Lower leg skin (tissue), 4 donors: ENCODE results near the gene PPIF. TPM values are rescaled to one million over a fixed set of nuclear protein-coding genes. Genes with fewer than 3 reads are reported as not detected.
"Not testable (repeated sequence)": the region's sequence is repeated elsewhere in the genome, so short reads cannot be mapped to it uniquely, and the experiment has no call there.

Experiments used
- DNase-seq, 2 donors: peaks; one replicate each; pipeline ENCODE4 v3.0.0-alpha.2; 2019; ENCODE audit warnings: low spot score in 2 of 2
- H3K4me3 ChIP-seq: fragments of 200-600 bp; sonication (generic); 2 replicates; pipeline ENCODE4 v1.5.1; 2017; ENCODE audit warnings: mild to moderate bottlenecking, low read depth; ENCODE audit not compliant: poor library complexity, severe bottlenecking
- POLR2A ChIP-seq, 2 donors: fragments of 450-650 bp; IDR thresholded peaks; one replicate each; pipeline ENCODE4 v1.6.1; 2016 to 2017; ENCODE audit warnings: antibody characterized with exemption in 2 of 2, mild to moderate bottlenecking in 1 of 2, moderate library complexity in 1 of 2
- whole genome bisulfite sequencing, 2 donors: methylation state at CpG; one replicate each; pipeline ENCODE4 v1.1.5; 2018; 5-methylcytosine and 5-hydroxymethylcytosine counted together
- intact Hi-C: fragments of 100-400 bp; cut with DNase I; formaldehyde crosslinking; loops from one replicate; pipeline ENCODE4 v1.15.0; 2023; ENCODE audit warnings: low total_unique reads
- total RNA-seq, 4 donors: library from RNA; depleted of rRNA; stranded (reverse); fragments of >200 nt; gene quantifications; one replicate each; pipeline ENCODE4 v1.1.0, GENCODE V29; 2016
- TF ChIP-seq, protein P1 (sequence below), 3 donors: fragments of 450-650 bp; IDR thresholded peaks; one replicate each; pipeline ENCODE4 v1.5.1; 2016; ENCODE audit warnings: antibody characterized with exemption in 3 of 3, mild to moderate bottlenecking in 3 of 3, moderate library complexity in 2 of 3

PPIF gene
- total RNA-seq, 4 donors from 2014 or later, result 59.3 to 123 (median 78.3) TPM

DNA sequence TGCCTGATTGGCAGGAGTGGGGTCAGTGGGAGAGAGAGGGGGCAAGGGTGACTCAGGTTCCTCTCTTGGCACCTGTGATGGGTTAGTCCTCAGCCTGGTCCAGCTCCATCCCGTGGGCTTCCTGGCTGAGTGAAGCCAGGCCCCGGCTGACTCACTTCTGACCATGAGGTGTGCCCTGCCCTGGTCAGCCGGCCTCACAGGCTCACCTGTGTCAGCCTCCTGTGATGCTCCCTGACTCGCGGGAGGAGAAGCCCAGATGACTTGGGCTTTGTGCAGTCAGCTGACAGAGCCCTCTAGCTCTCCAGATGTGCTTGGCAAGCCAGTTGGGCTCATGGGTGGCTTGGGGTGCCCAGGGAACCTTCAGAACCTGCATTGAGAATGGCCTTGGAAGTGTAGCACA, 16.0 kb upstream of the PPIF start:
- intact Hi-C loops, result no loop called here
- no peak for TF ChIP-seq POLR2A (IDR thresholded peaks at IDR 0.05)
- TF ChIP-seq, protein P1, sequence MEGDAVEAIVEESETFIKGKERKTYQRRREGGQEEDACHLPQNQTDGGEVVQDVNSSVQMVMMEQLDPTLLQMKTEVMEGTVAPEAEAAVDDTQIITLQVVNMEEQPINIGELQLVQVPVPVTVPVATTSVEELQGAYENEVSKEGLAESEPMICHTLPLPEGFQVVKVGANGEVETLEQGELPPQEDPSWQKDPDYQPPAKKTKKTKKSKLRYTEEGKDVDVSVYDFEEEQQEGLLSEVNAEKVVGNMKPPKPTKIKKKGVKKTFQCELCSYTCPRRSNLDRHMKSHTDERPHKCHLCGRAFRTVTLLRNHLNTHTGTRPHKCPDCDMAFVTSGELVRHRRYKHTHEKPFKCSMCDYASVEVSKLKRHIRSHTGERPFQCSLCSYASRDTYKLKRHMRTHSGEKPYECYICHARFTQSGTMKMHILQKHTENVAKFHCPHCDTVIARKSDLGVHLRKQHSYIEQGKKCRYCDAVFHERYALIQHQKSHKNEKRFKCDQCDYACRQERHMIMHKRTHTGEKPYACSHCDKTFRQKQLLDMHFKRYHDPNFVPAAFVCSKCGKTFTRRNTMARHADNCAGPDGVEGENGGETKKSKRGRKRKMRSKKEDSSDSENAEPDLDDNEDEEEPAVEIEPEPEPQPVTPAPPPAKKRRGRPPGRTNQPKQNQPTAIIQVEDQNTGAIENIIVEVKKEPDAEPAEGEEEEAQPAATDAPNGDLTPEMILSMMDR (IDR thresholded peaks at IDR 0.05), result no peak
- 82 to 90% methylated on average over 4 to 5 of the region's 5 CpGs for WGBS, 2 donors
- H3K4me3 ChIP-seq, result no peak overlapping the region
- no peak for DNase-seq

DNA sequence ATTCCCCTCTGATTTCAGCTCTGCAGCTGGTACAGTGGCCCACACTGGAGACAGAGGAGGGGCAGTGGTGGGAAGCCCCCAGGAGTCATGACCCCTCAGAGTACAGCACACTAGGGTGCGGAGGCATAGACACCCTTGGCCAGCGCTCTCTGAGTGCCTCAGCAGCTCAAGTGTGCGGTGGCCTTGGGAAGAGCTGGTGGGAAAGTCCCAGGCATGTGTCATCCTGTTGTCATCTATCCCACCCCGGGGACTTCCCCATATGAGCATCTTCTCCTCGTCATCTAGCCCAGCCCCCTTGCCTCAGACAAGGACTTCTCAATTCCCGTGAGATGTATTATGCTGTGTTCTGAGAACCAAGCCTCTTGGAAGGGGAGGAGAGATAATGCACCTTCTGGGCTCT, 15.6 kb upstream of the PPIF start:
- WGBS, 2 donors, result 25 to 32% methylated on average over 6 of the region's 6 CpGs
- H3K4me3 ChIP-seq, result no peak overlapping the region
- no peak for DNase-seq
- TF ChIP-seq, protein P1 (IDR thresholded peaks at IDR 0.05), result no peak
- TF ChIP-seq POLR2A (IDR thresholded peaks at IDR 0.05), result no peak
- intact Hi-C loops, result no loop called here

DNA sequence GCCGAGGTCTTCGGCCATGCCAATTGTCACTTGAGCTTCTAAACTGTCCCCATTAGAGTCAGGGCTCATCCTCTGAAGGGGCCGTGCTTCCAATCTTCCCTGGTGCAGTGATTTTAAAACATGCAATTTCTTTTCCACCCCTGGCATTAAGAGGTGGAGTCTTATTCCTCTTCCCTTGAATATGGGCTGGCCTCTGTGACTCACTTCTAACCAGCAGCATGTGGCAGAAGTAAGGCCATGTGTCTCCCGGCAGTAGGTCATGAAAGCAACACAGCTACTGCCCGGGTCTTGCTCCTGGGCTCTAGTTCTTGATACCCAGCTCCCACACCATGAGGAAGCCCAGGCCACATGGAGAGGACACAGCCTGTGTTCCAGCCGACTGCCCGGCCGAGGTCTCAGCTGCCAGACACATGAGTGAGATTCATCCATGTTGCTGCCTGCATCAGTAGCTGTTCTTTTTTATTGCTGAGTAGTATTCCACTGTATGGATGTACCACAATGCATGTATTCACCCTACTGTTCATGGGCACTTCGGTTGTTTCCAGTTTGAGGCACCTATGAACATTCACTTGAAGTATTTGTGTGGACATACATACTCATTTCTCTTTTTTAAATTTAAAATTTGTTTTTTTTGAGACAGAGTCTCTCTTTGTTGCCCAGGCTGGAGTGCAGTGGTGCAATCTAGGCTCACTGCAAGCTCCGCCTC, 14.5 kb upstream of the PPIF start:
- H3K4me3 ChIP-seq, intact Hi-C loops, DNase-seq: not testable (repeated sequence)
- WGBS, 2 donors, result 89 to 98% methylated on average over 2 of the region's 10 CpGs

DNA sequence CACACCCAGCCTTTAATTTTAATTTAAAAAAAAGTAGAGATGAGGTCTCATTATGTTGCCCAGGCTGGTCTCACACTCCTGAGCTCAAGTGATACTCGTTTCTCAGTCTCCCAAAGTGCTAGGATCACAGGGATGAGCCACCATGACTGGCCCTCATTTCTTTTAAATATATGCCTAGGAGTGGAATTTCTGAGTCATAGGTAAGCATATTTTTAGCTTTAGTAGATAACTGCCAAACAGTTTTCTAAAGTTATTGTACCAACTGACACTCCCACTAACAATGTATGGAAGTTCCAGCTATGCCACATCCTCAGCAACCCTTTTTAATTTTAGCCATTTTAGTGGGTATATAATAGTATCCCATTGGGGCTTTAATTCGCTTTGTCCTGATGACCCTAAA, 13.8 kb upstream of the PPIF start:
- 76 to 84% methylated on average over 2 of the region's 2 CpGs for WGBS, 2 donors
- DNase-seq, result no peak
- TF ChIP-seq, protein P1 (IDR thresholded peaks at IDR 0.05), result no peak
- TF ChIP-seq POLR2A (IDR thresholded peaks at IDR 0.05), result no peak
- intact Hi-C loops, result no loop called here
- H3K4me3 ChIP-seq, result no peak overlapping the region

DNA sequence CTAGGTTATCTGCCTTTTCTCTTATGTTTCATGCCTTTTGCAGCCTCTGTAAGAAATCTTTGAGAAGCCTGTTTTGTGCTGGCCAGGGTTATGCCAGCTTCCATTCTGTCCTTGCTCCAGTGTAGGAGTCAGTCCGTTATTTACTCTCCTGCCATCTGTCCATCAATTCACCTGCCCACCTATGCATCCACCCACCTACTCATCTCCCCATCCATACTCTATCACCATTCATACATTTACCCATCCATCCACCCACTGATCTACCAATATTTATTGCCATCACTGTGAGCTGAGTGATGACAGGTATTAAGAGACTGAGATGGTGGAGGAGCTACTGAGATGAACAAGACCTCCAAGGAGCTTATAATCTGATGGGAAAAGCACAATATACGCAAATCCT, 12.7 kb upstream of the PPIF start:
- 97% methylated on average over 2 of the region's 2 CpGs for WGBS, 2 donors
- DNase-seq, result no peak
- H3K4me3 ChIP-seq, result no peak overlapping the region
- intact Hi-C loops, result no loop called here
- TF ChIP-seq, protein P1 (IDR thresholded peaks at IDR 0.05), result no peak
- no peak for TF ChIP-seq POLR2A (IDR thresholded peaks at IDR 0.05)

DNA sequence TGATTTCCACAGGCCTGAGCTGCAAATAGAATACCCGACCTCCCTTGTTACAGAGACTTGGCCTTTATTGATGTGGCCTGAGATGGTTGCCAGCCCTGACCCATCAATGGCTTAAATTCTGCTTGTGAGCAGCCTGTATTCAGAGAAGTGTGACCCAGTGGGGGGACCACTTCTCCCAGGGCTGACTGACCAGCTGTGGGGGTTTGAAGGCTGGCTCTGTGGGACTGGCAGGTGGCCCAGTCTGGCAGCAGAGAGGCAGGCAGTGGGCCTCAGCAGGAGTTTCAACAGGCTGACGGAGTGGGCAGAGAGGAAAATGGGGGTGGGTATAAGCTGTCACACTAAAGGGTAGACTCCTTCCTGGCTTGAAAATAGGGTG, 12.2 kb upstream of the PPIF start:
- TF ChIP-seq, protein P1 (IDR thresholded peaks at IDR 0.05), result no peak
- no peak for TF ChIP-seq POLR2A (IDR thresholded peaks at IDR 0.05)
- 92% methylated on average over 2 of the region's 2 CpGs for WGBS, 2 donors
- no peak overlapping the region for H3K4me3 ChIP-seq
- intact Hi-C loops, result no loop called here
- DNase-seq, result no peak
